Non-pigmented ciliary epithelial cell (primary cell): ENCODE measurements around the gene SHC1.

Experiments used
- DNase-seq: peaks from one replicate; pipeline ENCODE4 v3.0.0-alpha.2; 2010; ENCODE audit warnings: low read depth

The SHC1 gene

GRCh38 chr1:154970631-154971340 is at the start of gene SHC1:
Gene SHC1 (minus strand): TSS chr1:154970747. CDS start chr1:154970526, 221 bp downstream.
- peak; percentile 70 for DNase-seq

DNA sequence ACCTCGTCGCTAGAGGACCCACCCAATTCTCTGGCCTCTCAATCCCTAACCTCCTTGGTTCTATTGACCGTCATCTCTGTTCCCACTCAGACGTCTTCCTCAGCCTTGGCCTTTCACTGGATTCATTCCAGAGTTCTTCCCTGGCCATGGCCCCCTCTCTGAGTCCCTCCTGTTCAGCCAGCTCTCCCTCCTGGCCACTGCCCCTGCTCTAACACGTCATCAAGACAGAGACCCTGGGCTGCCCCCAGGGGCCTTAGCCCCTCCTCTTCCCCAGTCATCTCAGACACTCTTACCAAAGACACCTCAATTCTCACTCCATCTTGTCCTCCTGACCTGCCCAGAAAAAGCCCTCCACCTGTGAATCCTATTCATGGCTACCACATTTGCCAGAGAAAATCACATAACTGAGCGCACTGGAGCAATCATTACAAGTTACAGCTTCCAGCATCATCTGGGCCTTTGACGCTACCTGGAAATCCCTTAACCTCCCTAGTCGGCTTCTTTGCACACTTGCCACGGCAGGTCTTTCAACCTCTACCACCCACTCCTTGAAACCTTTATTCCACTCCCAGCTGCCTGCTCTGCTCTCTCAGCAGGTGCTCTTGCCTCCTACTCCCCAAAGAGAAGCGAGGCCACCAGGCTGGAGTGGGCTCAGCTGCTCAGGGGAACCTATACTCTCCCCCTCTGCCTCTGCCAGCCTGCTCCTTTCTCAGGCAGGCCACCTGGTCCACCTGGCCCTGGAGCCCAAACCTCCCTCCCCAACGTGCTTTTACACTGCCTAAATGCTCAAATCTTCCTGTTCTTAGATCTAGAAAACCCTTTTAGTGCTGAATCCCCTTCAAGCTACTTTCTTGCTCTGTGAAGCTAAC is 49.1 kb upstream of the SHC1 start:
- DNase-seq: no peak

DNA sequence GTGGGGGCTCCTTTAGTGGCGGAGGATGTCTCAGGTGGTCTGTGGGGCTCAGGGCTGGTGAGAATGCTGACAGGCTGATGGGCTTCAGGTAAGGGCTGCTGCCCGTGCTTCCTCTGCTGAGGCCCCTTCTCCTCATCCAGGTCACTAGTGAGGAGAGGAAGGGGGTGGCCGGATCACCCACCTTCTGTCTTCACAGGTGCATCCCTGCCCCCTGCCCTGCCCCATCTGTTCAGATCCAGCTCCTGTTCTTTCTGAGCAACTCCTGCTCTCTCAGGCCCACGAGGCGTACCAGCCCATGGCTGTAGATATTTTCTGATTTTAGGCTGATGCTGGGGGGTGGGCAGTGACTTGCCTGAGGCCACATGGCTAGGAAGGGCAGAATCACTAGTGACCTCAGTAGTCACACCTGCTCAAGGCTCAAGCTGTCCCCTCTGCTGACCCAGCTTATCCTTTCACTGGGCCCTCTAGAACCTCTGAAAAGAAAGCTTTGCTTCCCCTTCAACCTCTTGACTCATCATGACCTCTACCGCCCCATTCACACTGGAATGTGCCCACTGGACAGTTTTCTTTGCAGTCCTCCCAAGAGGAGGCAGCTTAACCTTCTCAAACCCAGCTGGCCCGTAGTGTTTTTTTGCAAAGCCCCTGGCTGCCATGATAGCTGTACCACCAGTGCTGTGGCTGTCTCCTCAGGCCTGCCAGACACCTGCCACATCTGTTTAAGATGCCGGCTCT is 48.2 kb upstream of the SHC1 start:
- DNase-seq: no peak

DNA sequence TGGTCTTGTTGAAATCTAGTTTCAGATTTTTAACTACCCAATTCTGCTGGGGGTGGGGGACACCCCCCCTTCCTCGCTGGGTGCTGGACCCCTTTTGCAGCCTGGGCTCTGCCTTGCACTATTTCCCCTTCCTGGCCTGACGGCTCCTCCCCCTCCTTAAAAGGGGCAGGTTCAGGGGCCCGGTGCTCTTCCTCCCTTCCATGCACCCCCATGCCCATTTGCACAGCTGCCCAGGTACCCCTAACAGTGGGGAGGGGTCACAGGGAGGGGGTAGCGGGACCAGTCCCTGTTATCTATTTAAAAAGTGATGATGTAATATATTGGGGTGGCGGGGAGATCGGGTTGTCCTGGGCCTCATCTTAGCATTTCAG is 47.4 kb upstream of the SHC1 start:
- DNase-seq: no peak

GRCh38 chr1:155017041-155017945 is 46.7 kb upstream of the SHC1 start:
- no peak for DNase-seq

DNA sequence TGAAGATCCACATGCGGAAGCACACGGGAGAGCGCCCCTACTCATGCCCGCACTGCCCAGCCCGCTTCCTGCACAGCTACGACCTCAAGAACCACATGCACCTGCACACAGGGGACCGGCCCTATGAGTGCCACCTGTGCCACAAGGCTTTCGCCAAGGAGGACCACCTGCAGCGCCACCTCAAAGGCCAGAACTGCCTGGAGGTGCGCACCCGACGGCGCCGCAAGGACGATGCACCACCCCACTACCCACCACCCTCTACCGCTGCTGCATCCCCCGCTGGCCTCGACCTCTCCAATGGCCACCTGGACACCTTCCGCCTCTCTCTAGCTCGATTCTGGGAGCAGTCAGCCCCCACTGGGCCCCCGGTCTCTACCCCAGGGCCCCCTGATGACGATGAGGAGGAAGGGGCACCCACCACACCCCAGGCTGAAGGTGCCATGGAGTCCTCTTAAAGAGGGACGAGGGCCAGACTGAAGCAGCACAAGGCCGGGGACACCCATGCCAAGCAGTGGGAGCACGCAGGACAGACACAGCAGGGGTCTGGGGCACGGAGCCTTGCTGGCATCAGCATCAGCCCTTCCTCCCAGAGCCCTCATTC is 45.8 kb upstream of the SHC1 start:
- DNase-seq: no peak

DNA sequence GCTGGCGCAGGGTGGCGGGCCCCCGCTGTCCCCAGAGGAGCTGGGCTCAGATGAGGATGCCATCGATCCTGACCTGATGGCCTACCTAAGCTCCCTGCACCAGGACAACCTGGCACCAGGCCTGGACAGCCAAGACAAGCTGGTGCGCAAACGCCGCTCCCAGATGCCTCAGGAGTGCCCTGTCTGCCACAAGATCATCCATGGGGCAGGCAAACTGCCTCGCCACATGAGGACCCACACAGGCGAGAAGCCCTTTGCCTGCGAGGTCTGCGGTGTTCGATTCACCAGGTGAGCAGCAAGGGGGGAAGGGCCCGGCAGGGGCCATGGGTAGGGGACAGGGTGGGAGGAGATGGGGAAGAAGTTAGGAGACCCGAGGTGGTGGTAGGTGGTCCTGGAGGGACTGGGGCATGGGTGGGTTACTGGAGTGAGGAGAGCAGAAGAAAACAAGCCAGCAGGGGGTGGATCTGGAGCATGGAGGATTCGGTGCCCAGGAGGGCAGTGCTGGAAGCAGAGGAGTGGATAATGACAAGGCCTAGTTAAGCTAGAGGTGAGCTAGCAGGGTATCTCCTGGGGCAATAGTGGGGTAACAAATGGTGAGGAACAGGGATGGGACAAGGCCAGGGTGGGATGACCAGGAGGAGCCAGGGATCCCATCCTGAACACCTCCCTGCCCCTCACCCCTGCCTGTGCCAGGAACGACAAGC is 45.1 kb upstream of the SHC1 start:
- no peak for DNase-seq

DNA sequence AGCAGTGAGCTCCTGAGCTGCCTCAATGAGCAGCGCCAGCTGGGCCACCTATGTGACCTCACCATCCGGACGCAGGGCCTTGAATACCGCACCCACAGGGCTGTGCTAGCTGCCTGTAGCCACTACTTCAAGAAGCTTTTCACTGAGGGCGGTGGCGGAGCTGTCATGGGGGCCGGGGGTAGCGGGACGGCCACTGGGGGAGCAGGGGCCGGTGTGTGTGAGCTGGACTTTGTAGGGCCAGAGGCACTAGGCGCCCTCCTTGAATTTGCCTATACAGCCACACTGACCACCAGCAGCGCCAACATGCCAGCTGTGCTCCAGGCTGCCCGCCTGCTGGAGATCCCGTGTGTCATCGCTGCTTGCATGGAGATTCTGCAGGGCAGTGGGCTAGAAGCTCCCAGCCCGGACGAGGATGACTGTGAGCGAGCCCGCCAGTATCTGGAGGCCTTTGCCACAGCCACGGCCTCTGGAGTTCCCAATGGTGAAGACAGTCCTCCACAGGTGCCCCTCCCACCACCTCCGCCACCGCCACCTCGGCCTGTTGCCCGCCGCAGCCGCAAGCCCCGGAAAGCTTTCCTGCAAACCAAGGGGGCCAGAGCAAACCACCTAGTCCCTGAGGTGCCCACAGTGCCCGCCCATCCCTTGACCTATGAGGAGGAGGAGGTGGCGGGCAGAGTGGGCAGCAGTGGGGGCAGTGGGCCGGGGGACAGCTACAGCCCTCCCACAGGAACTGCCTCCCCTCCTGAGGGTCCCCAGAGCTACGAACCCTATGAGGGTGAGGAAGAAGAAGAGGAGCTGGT is 44.4 kb upstream of the SHC1 start:
- no peak for DNase-seq

DNA sequence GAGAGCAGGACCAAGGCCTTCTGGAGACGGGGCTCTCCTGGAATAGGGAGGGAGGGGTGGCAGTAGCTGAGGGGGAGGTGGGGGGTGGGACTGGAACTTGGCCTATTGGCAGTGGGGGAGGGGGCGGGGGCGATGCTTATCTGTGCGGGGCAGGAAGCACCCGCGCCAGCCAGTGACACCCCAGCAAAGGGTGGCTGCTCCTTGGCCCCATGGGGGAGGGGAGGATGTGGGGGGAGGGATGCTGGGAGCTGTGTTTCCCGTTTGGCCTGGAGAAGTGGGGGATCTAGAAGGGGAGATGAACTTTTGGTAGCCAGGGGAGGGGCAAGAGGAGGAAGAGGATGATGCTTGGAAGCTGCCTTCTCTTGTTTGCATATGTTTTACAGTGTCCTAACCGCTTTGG is 43.1 kb upstream of the SHC1 start:
- no peak for DNase-seq

DNA sequence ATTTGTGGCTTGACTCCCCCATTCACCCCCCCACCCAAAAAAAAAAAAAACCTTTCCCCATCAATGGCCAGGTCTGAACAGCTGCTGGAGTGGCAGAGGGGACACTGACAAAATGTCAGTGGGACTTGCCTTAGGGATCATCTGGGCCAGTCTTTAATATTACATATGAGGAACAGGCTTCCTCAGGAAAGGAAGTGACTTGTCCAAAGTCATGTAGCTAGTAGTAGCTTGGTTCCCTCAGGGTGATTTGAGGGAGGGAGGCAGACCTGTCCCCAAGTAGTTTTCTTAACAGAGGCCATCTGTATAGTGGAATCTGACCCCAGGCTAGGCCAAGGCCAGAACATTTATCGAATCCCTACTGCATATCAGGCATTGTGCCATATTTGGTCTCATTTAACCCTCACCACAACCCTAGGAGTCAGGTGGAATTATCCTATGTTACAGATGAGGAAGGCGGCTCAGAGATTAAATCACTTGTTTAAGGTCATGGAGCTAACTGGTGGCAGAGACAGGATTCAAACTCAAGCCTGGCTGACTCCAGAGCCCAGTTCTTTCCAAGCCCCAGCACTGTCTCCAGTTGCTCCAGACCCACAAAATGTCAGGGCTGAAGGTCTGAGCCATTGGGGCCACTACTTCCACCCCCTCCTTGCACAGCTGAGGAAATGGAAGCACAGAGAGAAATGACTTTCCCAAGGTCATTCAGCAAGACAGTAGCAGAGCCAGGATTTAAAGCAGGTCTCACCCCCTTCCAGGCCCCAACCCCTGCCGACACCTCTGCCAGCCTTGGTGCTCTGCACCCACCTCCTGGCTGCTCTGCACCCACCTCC is 42.4 kb upstream of the SHC1 start:
- DNase-seq: no peak

- DNase-seq: no peak
Observed at GRCh38 chr1:155012026-155012546, 41.5 kb upstream of the SHC1 start.

DNA sequence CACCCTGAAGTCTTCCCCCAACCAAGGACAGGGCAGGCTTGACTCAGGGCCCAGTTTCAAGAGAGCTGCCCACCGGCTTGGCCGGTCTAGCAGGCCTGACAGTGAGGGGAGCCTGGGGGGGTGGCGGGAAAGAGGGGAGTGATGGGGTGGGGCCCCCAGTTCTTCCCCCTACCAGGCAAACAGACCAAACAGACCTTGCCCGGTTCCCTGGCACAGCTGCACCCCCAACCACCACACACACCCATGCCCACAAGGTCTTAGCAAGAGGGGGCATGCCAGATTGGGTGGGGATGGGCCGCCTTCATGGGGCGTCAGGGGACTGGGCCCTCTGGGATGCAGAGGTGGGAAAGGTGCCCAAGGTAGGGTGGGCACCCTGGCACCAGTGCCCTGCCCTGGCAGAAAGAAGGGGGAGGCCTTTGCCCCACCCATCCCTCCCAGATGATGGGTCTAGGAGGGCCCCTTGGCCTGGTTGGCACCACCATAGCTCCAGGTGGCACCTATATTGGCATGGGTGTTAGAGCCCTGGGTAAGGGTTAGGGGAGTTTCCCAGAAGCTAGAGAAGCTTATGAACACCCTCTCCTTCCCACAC is 41.0 kb upstream of the SHC1 start:
- DNase-seq: no peak

- DNase-seq: no peak
Observed at GRCh38 chr1:155011004-155011416, 40.5 kb upstream of the SHC1 start.

- DNase-seq: no peak
Observed at GRCh38 chr1:155010211-155010918, 39.8 kb upstream of the SHC1 start.

GRCh38 chr1:155009742-155010141 is 39.2 kb upstream of the SHC1 start:
- no peak for DNase-seq

DNA sequence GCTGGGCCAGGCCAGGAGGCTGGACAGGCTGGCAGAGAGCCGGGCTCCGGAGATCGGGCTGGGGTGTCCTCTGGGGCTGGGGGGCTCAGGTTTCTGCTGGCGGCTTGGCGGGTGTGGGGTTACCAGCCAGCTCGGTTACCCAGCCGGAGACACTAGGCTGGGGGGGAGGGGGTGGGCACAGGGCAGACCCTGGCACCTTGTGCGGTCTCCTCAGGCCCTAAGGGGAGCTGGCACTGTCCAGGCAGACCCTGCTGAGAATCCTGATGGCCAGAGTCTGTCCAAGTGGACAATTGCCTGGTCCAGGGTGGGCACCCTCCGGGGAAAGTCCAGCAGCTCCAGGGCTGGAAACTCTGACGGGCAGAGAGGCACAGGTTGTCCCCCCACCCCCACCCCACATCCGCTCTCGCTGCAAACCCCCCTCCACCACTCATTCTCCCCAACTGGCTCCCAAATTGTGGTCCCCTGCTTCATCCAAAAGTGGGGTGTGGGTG is 38.7 kb upstream of the SHC1 start:
- DNase-seq: no peak
